ENCODE measurements around the gene SETBP1. TPM values are rescaled to one million over a fixed set of nuclear protein-coding genes. Genes with fewer than 3 reads are reported as not detected.

The SETBP1 gene
- total RNA-seq, 1 donor from 2014 or later = 80.0 TPM

DNA sequence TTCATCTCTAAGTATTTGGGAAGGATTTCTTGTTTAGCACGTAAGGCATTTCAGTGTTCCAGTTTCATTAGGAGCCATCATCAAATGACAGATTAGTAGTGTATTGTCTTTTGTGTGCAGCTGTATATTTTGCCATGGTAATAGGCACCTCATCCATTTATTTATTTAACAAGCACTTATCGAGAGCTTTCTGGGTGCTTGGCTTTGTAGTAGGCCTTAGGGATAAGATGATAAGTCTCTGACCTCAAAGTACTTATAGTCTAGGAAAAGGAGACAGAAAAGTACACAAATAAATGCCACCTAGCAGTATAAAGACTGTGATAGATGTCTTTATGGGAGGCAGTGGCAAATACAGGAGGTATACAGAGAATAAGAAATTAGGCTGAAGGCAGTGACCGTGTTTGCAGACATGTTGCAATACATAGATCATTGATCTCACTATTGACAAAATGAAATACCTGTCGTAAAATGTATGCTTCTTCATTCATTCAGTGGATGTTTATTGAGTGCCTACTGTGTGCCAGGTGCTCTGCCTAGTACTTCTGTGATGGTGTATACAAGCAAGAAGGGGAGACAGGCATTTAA is 265.9 kb downstream of the SETBP1 start:
- Mint-ChIP-seq H3K4me1 (ENCODE audit: unreplicated experiment) (peaks cover 29% of the 10 kb centered on the region), H3K36me3 (ENCODE audit: unreplicated experiment) (peaks cover 24% of the 10 kb centered on the region), H3K27me3 (ENCODE audit: unreplicated experiment) (no peaks in the 10 kb centered on the region), H3K27ac (ENCODE audit: unreplicated experiment) (no peak overlapping the region), H3K9me3 (ENCODE audit: unreplicated experiment) (no peaks in the 10 kb centered on the region), H3K4me3 (ENCODE audit: unreplicated experiment) (no peak overlapping the region)
- no peak for DNase-seq (ENCODE audit: extremely low spot score, unreplicated experiment)
- TF ChIP-seq CTCF (IDR thresholded peaks at IDR 0.05) = no peak

DNA sequence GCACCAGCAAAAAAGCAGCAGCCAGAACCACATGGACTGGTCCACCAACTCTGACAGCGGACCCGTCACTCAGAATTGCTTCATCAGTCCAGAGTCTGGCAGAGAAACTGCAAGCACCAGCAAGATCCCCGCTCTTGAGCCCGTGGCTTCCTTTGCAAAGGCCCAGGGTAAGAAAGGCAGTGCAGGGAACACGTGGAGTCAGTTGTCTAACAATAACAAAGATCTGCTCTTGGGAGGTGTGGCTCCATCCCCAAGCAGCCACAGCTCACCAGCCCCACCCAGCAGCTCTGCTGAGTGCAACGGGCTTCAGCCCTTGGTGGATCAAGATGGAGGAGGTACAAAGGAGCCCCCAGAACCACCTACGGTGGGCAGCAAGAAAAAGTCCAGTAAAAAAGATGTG is 269.3 kb downstream of the SETBP1 start:
- H3K9me3 Mint-ChIP-seq (ENCODE audit: unreplicated experiment) = no peaks in the 10 kb centered on the region
- H3K36me3 Mint-ChIP-seq (ENCODE audit: unreplicated experiment) = peaks cover 57% of the 10 kb centered on the region
- DNase-seq (ENCODE audit: extremely low spot score, unreplicated experiment) = no peak
- H3K4me1 Mint-ChIP-seq (ENCODE audit: unreplicated experiment) = peaks cover 7% of the 10 kb centered on the region
- TF ChIP-seq CTCF (IDR thresholded peaks at IDR 0.05) = no peak
- H3K27me3 Mint-ChIP-seq (ENCODE audit: unreplicated experiment) = no peaks in the 10 kb centered on the region
- no peak overlapping the region for H3K27ac Mint-ChIP-seq (ENCODE audit: unreplicated experiment)
- H3K4me3 Mint-ChIP-seq (ENCODE audit: unreplicated experiment) = no peak overlapping the region

DNA sequence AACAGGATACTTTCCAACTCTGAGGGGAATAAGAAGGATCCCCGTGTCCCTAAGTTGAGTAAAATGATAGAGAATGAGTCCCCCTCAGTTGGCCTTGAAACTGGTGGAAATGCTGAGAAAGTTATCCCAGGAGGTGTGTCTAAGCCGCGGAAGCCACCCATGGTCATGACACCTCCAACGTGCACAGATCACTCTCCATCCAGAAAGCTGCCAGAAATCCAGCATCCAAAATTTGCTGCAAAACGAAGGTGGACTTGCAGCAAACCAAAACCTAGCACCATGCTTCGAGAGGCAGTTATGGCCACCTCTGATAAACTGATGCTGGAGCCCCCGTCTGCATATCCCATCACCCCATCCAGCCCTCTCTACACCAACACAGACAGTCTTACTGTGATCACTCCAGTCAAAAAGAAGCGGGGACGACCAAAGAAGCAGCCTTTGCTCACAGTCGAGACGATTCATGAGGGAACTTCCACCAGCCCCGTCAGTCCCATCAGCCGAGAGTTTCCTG is 270.1 kb downstream of the SETBP1 start:
- TF ChIP-seq CTCF (IDR thresholded peaks at IDR 0.05) = no peak
- H3K36me3 Mint-ChIP-seq (ENCODE audit: unreplicated experiment) = peaks cover 64% of the 10 kb centered on the region
- H3K4me3 Mint-ChIP-seq (ENCODE audit: unreplicated experiment) = no peak overlapping the region
- H3K27me3 Mint-ChIP-seq (ENCODE audit: unreplicated experiment) = no peaks in the 10 kb centered on the region
- no peak for DNase-seq (ENCODE audit: extremely low spot score, unreplicated experiment)
- H3K4me1 Mint-ChIP-seq (ENCODE audit: unreplicated experiment) = peaks cover 5% of the 10 kb centered on the region
- no peak overlapping the region for H3K27ac Mint-ChIP-seq (ENCODE audit: unreplicated experiment)
- H3K9me3 Mint-ChIP-seq (ENCODE audit: unreplicated experiment) = no peaks in the 10 kb centered on the region

DNA sequence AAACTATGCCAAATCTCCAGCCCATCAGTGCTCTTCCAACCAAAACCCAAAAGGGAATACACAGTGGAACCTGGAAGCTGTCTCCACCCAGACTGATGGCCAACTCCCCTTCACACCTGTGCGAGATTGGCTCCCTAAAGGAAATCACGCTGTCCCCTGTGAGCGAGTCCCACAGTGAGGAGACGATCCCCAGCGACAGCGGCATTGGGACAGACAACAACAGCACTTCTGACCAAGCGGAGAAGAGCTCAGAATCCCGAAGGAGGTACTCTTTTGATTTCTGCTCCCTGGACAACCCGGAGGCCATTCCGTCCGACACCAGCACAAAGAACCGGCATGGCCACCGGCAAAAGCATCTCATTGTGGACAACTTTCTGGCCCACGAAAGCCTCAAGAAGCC is 271.1 kb downstream of the SETBP1 start:
- no peak for DNase-seq (ENCODE audit: extremely low spot score, unreplicated experiment)
- no peak overlapping the region for H3K4me3 Mint-ChIP-seq (ENCODE audit: unreplicated experiment)
- H3K36me3 Mint-ChIP-seq (ENCODE audit: unreplicated experiment) = peaks cover 72% of the 10 kb centered on the region
- no peaks in the 10 kb centered on the region for H3K9me3 Mint-ChIP-seq (ENCODE audit: unreplicated experiment)
- TF ChIP-seq CTCF (IDR thresholded peaks at IDR 0.05) = no peak
- H3K27me3 Mint-ChIP-seq (ENCODE audit: unreplicated experiment) = no peaks in the 10 kb centered on the region
- peaks cover 6% of the 10 kb centered on the region for H3K4me1 Mint-ChIP-seq (ENCODE audit: unreplicated experiment)
- H3K27ac Mint-ChIP-seq (ENCODE audit: unreplicated experiment) = no peak overlapping the region

- H3K27me3 Mint-ChIP-seq (ENCODE audit: unreplicated experiment) = no peaks in the 10 kb centered on the region
Observed at GRCh38 chr18:44954257-44954656, 273.6 kb downstream of the SETBP1 start.

More at GRCh38 chr18:44954257-44954656, 273.6 kb downstream of the SETBP1 start:
- H3K9me3 Mint-ChIP-seq (ENCODE audit: unreplicated experiment) = no peaks in the 10 kb centered on the region
- no peak overlapping the region for H3K27ac Mint-ChIP-seq (ENCODE audit: unreplicated experiment)
- no peak overlapping the region for H3K4me3 Mint-ChIP-seq (ENCODE audit: unreplicated experiment)
- peaks cover 80% of the 10 kb centered on the region for H3K36me3 Mint-ChIP-seq (ENCODE audit: unreplicated experiment)
- no peak for TF ChIP-seq CTCF (IDR thresholded peaks at IDR 0.05)
- no peak for DNase-seq (ENCODE audit: extremely low spot score, unreplicated experiment)
- H3K4me1 Mint-ChIP-seq (ENCODE audit: unreplicated experiment) = peaks cover 28% of the 10 kb centered on the region
